ENCODE results near the gene USP48.

USP48 gene

GRCh38 chr1:21706151-21706835 is 76.7 kb downstream of the USP48 start:
- no peak for TF ChIP-seq FOXM1 (IDR thresholded peaks at IDR 0.05; ENCODE audit: borderline replicate concordance, low read depth)
- peak; percentile 48; the same call in 1 of the 2 replicates for TF ChIP-seq REST (IDR thresholded peaks at IDR 0.05; ENCODE audit: low read depth)

- no peak for TF ChIP-seq ZBTB7A (IDR thresholded peaks at IDR 0.05; ENCODE audit: low read depth)
- TF ChIP-seq REST (IDR thresholded peaks at IDR 0.05; ENCODE audit: low read depth), result no peak
Observed at GRCh38 chr1:21705303-21705980, 77.5 kb downstream of the USP48 start.

GRCh38 chr1:21704145-21704544 is 78.8 kb downstream of the USP48 start:
- TF ChIP-seq CEBPB (IDR thresholded peaks at IDR 0.05), result no peak
- no peak for TF ChIP-seq RAD21 (IDR thresholded peaks at IDR 0.05; ENCODE audit: low read depth)
- no peak for TF ChIP-seq NFIC (IDR thresholded peaks at IDR 0.05)
- no peak for TF ChIP-seq EP300 (IDR thresholded peaks at IDR 0.05; ENCODE audit: borderline replicate concordance)
- TF ChIP-seq USF1 (IDR thresholded peaks at IDR 0.05), result no peak
- TF ChIP-seq MAX (IDR thresholded peaks at IDR 0.05), result no peak
- TF ChIP-seq TCF12 (IDR thresholded peaks at IDR 0.05; ENCODE audit: low read depth), result no peak
- TF ChIP-seq ZBTB7A (IDR thresholded peaks at IDR 0.05; ENCODE audit: low read depth), result no peak
- no peak for TF ChIP-seq TEAD4 (IDR thresholded peaks at IDR 0.05)
- TF ChIP-seq TAF1 (IDR thresholded peaks at IDR 0.05; ENCODE audit: low read depth), result no peak
- no peak for TF ChIP-seq REST (IDR thresholded peaks at IDR 0.05; ENCODE audit: low read depth)
- TF ChIP-seq FOXM1 (IDR thresholded peaks at IDR 0.05; ENCODE audit: borderline replicate concordance, low read depth), result no peak
- no peak for TF ChIP-seq YY1 (IDR thresholded peaks at IDR 0.05; ENCODE audit: low read depth)
- no peak for TF ChIP-seq CREB1 (IDR thresholded peaks at IDR 0.05; ENCODE audit: low read depth)
- no peak for TF ChIP-seq EGR1 (IDR thresholded peaks at IDR 0.05)

- TF ChIP-seq RAD21 (IDR thresholded peaks at IDR 0.05; ENCODE audit: low read depth) (peak; percentile 47; the same call in 1 of the 2 replicates), CREB1 (IDR thresholded peaks at IDR 0.05; ENCODE audit: low read depth) (no peak), FOXM1 (IDR thresholded peaks at IDR 0.05; ENCODE audit: borderline replicate concordance, low read depth) (no peak)
Observed at GRCh38 chr1:21703318-21703963, 79.5 kb downstream of the USP48 start.

- TF ChIP-seq CEBPB (IDR thresholded peaks at IDR 0.05) (no peak), TCF12 (IDR thresholded peaks at IDR 0.05; ENCODE audit: low read depth) (no peak), NFIC (IDR thresholded peaks at IDR 0.05) (no peak), USF1 (IDR thresholded peaks at IDR 0.05) (no peak), ZBTB7A (IDR thresholded peaks at IDR 0.05; ENCODE audit: low read depth) (no peak), FOXM1 (IDR thresholded peaks at IDR 0.05; ENCODE audit: borderline replicate concordance, low read depth) (no peak), MAX (IDR thresholded peaks at IDR 0.05) (no peak), TEAD4 (IDR thresholded peaks at IDR 0.05) (no peak), EP300 (IDR thresholded peaks at IDR 0.05; ENCODE audit: borderline replicate concordance) (no peak), CREB1 (IDR thresholded peaks at IDR 0.05; ENCODE audit: low read depth) (no peak), REST (IDR thresholded peaks at IDR 0.05; ENCODE audit: low read depth) (no peak), YY1 (IDR thresholded peaks at IDR 0.05; ENCODE audit: low read depth) (no peak), TAF1 (IDR thresholded peaks at IDR 0.05; ENCODE audit: low read depth) (no peak), RAD21 (IDR thresholded peaks at IDR 0.05; ENCODE audit: low read depth) (no peak), EGR1 (IDR thresholded peaks at IDR 0.05) (no peak)
Observed at GRCh38 chr1:21702780-21703179, 80.2 kb downstream of the USP48 start.

Measured in Ishikawa (cell line).